Lung (tissue), 12 donors: ENCODE measurements around the gene TTYH3. TPM values are rescaled to one million over a fixed set of nuclear protein-coding genes. Genes with fewer than 3 reads are reported as not detected.

Experiments used
- ATAC-seq: fragments of 200-7000 bp; cut with Tn5 transposase; one replicate; pipeline ENCODE4 v1.9.1; 2020; ENCODE audit warnings: moderate number of reproducible peaks; ENCODE audit not compliant: insufficient read depth, low FRiP score
- DNase-seq, 3 donors: peaks; one replicate each; pipeline ENCODE4 v3.0.0-alpha.2; 2013 to 2017
- H3K27ac ChIP-seq, 2 donors: one replicate each; pipeline ENCODE4 v1.5.1; 2013; ENCODE audit warnings: mild to moderate bottlenecking in 2 of 2, moderate library complexity in 2 of 2, control low read depth in 1 of 2, inconsistent platforms in 1 of 2, low read depth in 1 of 2, low read length in 1 of 2
- H3K27me3 ChIP-seq, 3 donors: one replicate each; pipeline ENCODE4 v1.5.1; 2013; ENCODE audit warnings: low read length in 2 of 3; ENCODE audit not compliant: control insufficient read depth in 3 of 3, insufficient read depth in 3 of 3
- H3K36me3 ChIP-seq, 4 donors: one replicate each; pipeline ENCODE4 v1.5.1; 2013; ENCODE audit warnings: low read length in 4 of 4, mild to moderate bottlenecking in 1 of 4, moderate library complexity in 1 of 4; ENCODE audit not compliant: control insufficient read depth in 4 of 4, insufficient read depth in 4 of 4
- H3K4me1 ChIP-seq, 5 donors: one replicate each; pipeline ENCODE4 v1.5.1; 2013; ENCODE audit warnings: low read length in 5 of 5, mild to moderate bottlenecking in 2 of 5, moderate library complexity in 1 of 5; ENCODE audit not compliant: control insufficient read depth in 5 of 5, insufficient read depth in 5 of 5
- H3K4me3 ChIP-seq: one replicate; pipeline ENCODE4 v1.5.1; 2013; ENCODE audit warnings: mild to moderate bottlenecking, control low read depth, moderate library complexity
- H3K9ac ChIP-seq, 2 donors: one replicate each; pipeline ENCODE4 v1.5.1; 2013; ENCODE audit warnings: low read length in 2 of 2, control low read depth in 1 of 2; ENCODE audit not compliant: insufficient read depth in 1 of 2
- H3K9me3 ChIP-seq, 4 donors: one replicate each; pipeline ENCODE4 v1.5.1; 2013; ENCODE audit warnings: low read length in 3 of 4, mild to moderate bottlenecking in 1 of 4, moderate library complexity in 1 of 4; ENCODE audit not compliant: control insufficient read depth in 4 of 4, insufficient read depth in 3 of 4
- WGBS, 2 donors: extraction: QIAGEN DNeasy Blood & Tissue Kit; methylation state at CpG; one replicate each; pipeline ENCODE4 v1.1.7; 2013; 5-methylcytosine and 5-hydroxymethylcytosine counted together
- polyA plus RNA-seq, 2 donors: library from polyadenylated mRNA; stranded (reverse); fragments of 200-250 nt; gene quantifications; one replicate each; pipeline ENCODE4 v1.2.1, GENCODE V29; 2013
- total RNA-seq, 2 donors: library from RNA; depleted of rRNA in 1 of 2; stranded (reverse); fragments of >200 nt in 1 of 2; gene quantifications; one replicate each; pipeline ENCODE4 v1.2.1, GENCODE V29; 2014 to 2021
- TF ChIP-seq, protein P1 (sequence below): IDR thresholded peaks from 2 replicates; pipeline ENCODE4 v1.5.1; 2012; ENCODE audit warnings: mild to moderate bottlenecking; ENCODE audit errors: control extremely low read depth, extremely low read depth
- donor health status: control.
- donor health status: control.
- donor health status: Bipolar disorder and iron deficiency.
- donor health status: healthy.
- donor health status: DM: yes; HTN: yes; CAD: no.

Gene TTYH3
- total and polyA plus RNA-seq, 4 donors, result 14.3 to 74.0 (median 55.8) TPM

DNA sequence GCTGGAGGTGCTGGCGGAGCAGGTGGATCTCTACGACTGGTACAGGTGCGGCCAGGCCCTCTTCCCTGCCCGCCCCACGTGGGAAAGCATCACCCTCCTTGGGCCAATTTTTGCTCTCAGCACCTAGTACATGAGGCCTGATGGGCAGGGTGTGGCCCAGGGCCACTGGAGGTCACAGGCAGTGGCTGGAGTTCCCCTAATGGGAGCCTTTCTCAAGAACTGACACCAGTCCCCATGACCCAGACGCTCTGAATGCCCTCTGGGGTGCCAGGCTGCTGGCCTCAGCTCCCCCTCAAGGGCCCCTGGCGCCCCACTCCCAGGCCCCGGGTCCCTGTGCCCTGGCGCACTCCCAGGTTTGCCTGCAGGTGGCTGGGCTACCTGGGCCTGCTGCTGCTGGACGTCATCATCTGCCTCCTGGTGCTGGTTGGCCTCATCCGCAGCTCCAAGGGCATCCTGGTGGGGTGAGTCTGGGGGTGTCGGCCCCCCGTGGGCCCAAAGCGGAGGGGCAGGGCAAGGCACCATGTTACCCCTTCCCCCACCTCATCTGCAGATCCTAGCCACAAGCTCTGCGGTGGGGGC, 15.9 kb downstream of the TTYH3 start:
- Histone ChIP-seq H3K9ac (no peak overlapping the region), H3K4me1 (peaks cover 0 to 23% (median 10%) of the 10 kb centered on the region in 5 donors), H3K36me3 (peaks cover 0 to 34% (median 21%) of the 10 kb centered on the region in 4 donors), H3K9me3 (no peaks in the 10 kb centered on the region), H3K27ac (no peak overlapping the region), H3K27me3 (no peaks in the 10 kb centered on the region), H3K4me3 (no peak overlapping the region)
- WGBS, 2 donors, result 91 to 92% methylated on average over 14 to 15 of the region's 15 CpGs
- ATAC-seq (no peak), DNase-seq (no peak)
- TF ChIP-seq, protein P1, sequence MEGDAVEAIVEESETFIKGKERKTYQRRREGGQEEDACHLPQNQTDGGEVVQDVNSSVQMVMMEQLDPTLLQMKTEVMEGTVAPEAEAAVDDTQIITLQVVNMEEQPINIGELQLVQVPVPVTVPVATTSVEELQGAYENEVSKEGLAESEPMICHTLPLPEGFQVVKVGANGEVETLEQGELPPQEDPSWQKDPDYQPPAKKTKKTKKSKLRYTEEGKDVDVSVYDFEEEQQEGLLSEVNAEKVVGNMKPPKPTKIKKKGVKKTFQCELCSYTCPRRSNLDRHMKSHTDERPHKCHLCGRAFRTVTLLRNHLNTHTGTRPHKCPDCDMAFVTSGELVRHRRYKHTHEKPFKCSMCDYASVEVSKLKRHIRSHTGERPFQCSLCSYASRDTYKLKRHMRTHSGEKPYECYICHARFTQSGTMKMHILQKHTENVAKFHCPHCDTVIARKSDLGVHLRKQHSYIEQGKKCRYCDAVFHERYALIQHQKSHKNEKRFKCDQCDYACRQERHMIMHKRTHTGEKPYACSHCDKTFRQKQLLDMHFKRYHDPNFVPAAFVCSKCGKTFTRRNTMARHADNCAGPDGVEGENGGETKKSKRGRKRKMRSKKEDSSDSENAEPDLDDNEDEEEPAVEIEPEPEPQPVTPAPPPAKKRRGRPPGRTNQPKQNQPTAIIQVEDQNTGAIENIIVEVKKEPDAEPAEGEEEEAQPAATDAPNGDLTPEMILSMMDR, result no peak

DNA sequence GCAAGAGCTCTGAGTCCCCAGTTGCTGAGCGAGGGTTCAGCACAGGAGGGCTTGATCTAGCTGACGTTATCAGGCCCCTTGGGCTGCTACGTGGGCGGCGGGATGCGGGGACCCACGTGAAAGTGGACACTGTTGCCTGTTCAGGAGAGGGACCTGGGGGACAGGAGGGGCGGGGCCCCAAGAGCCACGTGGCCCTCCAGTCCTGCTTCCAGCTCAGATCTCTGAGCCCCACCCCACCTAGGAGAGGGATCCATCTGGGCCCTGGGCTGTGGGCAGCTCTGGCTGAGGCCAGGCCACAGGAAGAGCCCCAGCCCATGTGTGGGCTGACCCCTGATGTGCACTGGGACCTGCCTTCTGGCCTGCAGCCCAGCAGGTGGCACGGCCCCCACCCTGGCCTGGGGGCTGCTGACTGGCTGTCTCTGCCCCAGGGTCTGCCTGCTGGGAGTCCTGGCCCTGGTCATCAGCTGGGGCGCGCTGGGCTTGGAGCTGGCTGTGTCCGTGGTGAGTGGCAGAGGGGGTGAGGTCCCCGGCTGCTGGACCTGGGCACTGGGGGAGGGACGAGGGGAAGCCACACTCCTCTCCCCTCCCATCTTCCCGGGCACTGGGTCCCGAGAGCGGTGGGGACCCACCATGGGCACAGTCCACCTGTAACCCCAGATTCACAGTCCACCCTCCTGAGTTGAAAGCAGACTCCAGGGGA, 17.5 kb downstream of the TTYH3 start:
- H3K9me3 ChIP-seq, result no peaks in the 10 kb centered on the region
- no peak overlapping the region for H3K27ac ChIP-seq
- H3K9ac ChIP-seq, result no peak overlapping the region
- peaks cover 0 to 34% (median 23%) of the 10 kb centered on the region in 4 donors for H3K36me3 ChIP-seq
- DNase-seq (no peak), ATAC-seq (no peak)
- no peaks in the 10 kb centered on the region for H3K27me3 ChIP-seq
- no peak overlapping the region for H3K4me3 ChIP-seq
- TF ChIP-seq, protein P1, result no peak
- 88 to 91% methylated on average over 16 to 18 of the region's 18 CpGs for WGBS, 2 donors
- peaks cover 0 to 14% (median 8%) of the 10 kb centered on the region in 5 donors for H3K4me1 ChIP-seq

DNA sequence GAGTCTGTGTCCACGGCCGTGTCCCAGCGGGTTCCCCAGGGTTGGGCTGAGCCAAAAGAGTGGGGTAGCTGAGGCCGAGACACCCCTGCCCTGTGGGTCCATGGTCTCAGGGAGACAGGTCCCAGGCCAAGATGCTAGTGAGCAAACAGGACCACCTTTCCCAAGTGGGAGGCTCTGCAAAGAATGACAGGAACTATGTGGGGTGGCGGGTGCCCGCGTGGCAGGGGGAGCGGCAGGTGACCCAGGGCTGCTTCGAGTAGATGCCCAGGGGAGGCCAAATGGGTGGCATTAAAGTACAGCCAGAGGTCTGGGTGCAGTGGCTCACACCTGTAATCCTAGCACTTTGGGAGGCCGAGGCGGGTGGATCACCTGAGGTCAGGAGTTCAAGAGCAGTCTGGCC, 18.2 kb downstream of the TTYH3 start:
- ATAC-seq, result no peak
- TF ChIP-seq, protein P1, result no peak
- DNase-seq, result no peak
- no peaks in the 10 kb centered on the region for H3K9me3 ChIP-seq
- H3K27me3 ChIP-seq, result no peaks in the 10 kb centered on the region
- no peak overlapping the region for H3K4me3 ChIP-seq
- WGBS, 2 donors, result 91 to 92% methylated on average over 11 of the region's 11 CpGs
- no peak overlapping the region for H3K9ac ChIP-seq
- H3K36me3 ChIP-seq, result peaks cover 0 to 34% (median 23%) of the 10 kb centered on the region in 4 donors
- no peak overlapping the region for H3K27ac ChIP-seq
- peaks cover 0 to 7% (median 1%) of the 10 kb centered on the region in 5 donors for H3K4me1 ChIP-seq
